ENCODE results near the gene SPSB2. TPM values are rescaled to one million over a fixed set of nuclear protein-coding genes. Genes with fewer than 3 reads are reported as not detected.
"Not testable (repeated sequence)": the region's sequence is repeated elsewhere in the genome, so short reads cannot be mapped to it uniquely, and the experiment has no call there.

The SPSB2 gene
- total and polyA plus RNA-seq, 12 donors: 2.5 to 24.5 (median 16.0) TPM

- TF ChIP-seq POLR2A (IDR thresholded peaks at IDR 0.05): no peak
- Histone ChIP-seq H3K9me3 (replicated peaks in 1 of 3) (no peaks in the 10 kb centered on the region), H3K27me3 (no peaks in the 10 kb centered on the region), H3K27ac (peak overlapping the region; percentile 39 to 98 (median 97)), H3K4me3 (peak overlapping the region in 3 of 4 donors; percentile 31 to 93 (median 74)), H3K4me1 (replicated peaks in 1 of 2) (peaks cover 28 to 43% of the 10 kb centered on the region in 2 donors), H3K36me3 (replicated peaks in 1 of 2) (peaks cover 0 to 71% of the 10 kb centered on the region in 2 donors)
- 1 to 5% (median 2%) methylated on average over 13 to 33 of the region's 33 CpGs for WGBS, 4 donors
- peak; percentile 58 to 74 (median 72) for DNase-seq
- intact Hi-C loops (cut with DNase I): no loop called here
Observed at GRCh38 chr12:6866920-6867412, 6.1 kb downstream of the SPSB2 start.

GRCh38 chr12:6866163-6866919 is 6.8 kb downstream of the SPSB2 start:
- 76 to 85% (median 81%) methylated on average over 15 to 19 of the region's 19 CpGs for WGBS, 4 donors
- Histone ChIP-seq H3K27me3 (no peaks in the 10 kb centered on the region), H3K36me3 (replicated peaks in 1 of 2) (peaks cover 0 to 73% of the 10 kb centered on the region in 2 donors), H3K4me3 (peak overlapping the region in 1 of 4 donors; percentile 93), H3K4me1 (replicated peaks in 1 of 2) (peaks cover 21 to 37% of the 10 kb centered on the region in 2 donors), H3K9me3 (replicated peaks in 1 of 3) (no peaks in the 10 kb centered on the region), H3K27ac (peak overlapping the region in 4 of 5 donors; percentile 97 to 98 (median 98))
- TF ChIP-seq POLR2A (IDR thresholded peaks at IDR 0.05) (no peak), CTCF (IDR thresholded peaks at IDR 0.05) (no peak)
- DNase-seq: peak in 1 of 7 donors; percentile 50
- intact Hi-C loops (cut with DNase I): no loop called here

- Histone ChIP-seq H3K4me1 (replicated peaks in 1 of 2) (peaks cover 18 to 28% of the 10 kb centered on the region in 2 donors), H3K36me3 (replicated peaks in 1 of 2) (peaks cover 0 to 73% of the 10 kb centered on the region in 2 donors)
- H3K4me3 ChIP-seq; intact Hi-C loops (cut with DNase I); DNase-seq; H3K27me3 ChIP-seq; H3K27ac ChIP-seq; H3K9me3 ChIP-seq (replicated peaks in 1 of 3): not testable (repeated sequence)
- 92 to 95% (median 94%) methylated on average over 5 of the region's 5 CpGs; no CpG with 5 or more reads in 1 of the 4 donors for WGBS, 4 donors
Observed at GRCh38 chr12:6865307-6865706, 7.8 kb downstream of the SPSB2 start.

- H3K4me3 ChIP-seq: no peak overlapping the region
- no peaks in the 10 kb centered on the region for H3K9me3 ChIP-seq (replicated peaks in 1 of 3)
- no peak for DNase-seq
- H3K4me1 ChIP-seq (replicated peaks in 1 of 2): peaks cover 4 to 12% of the 10 kb centered on the region in 2 donors
- H3K27ac ChIP-seq: no peak overlapping the region
- TF ChIP-seq POLR2A (IDR thresholded peaks at IDR 0.05): no peak
- no peak for TF ChIP-seq CTCF (IDR thresholded peaks at IDR 0.05)
- peaks cover 0 to 73% of the 10 kb centered on the region in 2 donors for H3K36me3 ChIP-seq (replicated peaks in 1 of 2)
- intact Hi-C loops (cut with DNase I): no loop called here
- WGBS, 4 donors: 93 to 98% (median 95%) methylated on average over 9 to 16 of the region's 16 CpGs
- no peaks in the 10 kb centered on the region for H3K27me3 ChIP-seq
Observed at GRCh38 chr12:6863586-6864321, 9.3 kb downstream of the SPSB2 start.

- no peak for DNase-seq
- TF ChIP-seq CTCF (IDR thresholded peaks at IDR 0.05): no peak
- no peak for TF ChIP-seq POLR2A (IDR thresholded peaks at IDR 0.05)
- Histone ChIP-seq H3K27ac (no peak overlapping the region), H3K9me3 (replicated peaks in 1 of 3) (no peaks in the 10 kb centered on the region), H3K27me3 (no peaks in the 10 kb centered on the region), H3K4me1 (replicated peaks in 1 of 2) (peaks cover 0 to 7% of the 10 kb centered on the region in 2 donors), H3K36me3 (replicated peaks in 1 of 2) (peaks cover 0 to 81% of the 10 kb centered on the region in 2 donors), H3K4me3 (no peak overlapping the region)
- 82 to 89% (median 86%) methylated on average over 8 to 11 of the region's 11 CpGs for WGBS, 4 donors
- intact Hi-C loops (cut with DNase I): no loop called here
Observed at GRCh38 chr12:6863033-6863432, 10.1 kb downstream of the SPSB2 start.

Measured in adrenal gland (tissue), 12 donors.